Measurements from ENCODE around the gene ARHGAP8. TPM values are rescaled to one million over a fixed set of nuclear protein-coding genes. Genes with fewer than 3 reads are reported as not detected.
A peak's percentile ranks its signal among the peaks of the same experiment; 100 is the strongest.

The ARHGAP8 gene
- total RNA-seq = 10 to 100 TPM; 12.2 to 15.2 TPM

DNA sequence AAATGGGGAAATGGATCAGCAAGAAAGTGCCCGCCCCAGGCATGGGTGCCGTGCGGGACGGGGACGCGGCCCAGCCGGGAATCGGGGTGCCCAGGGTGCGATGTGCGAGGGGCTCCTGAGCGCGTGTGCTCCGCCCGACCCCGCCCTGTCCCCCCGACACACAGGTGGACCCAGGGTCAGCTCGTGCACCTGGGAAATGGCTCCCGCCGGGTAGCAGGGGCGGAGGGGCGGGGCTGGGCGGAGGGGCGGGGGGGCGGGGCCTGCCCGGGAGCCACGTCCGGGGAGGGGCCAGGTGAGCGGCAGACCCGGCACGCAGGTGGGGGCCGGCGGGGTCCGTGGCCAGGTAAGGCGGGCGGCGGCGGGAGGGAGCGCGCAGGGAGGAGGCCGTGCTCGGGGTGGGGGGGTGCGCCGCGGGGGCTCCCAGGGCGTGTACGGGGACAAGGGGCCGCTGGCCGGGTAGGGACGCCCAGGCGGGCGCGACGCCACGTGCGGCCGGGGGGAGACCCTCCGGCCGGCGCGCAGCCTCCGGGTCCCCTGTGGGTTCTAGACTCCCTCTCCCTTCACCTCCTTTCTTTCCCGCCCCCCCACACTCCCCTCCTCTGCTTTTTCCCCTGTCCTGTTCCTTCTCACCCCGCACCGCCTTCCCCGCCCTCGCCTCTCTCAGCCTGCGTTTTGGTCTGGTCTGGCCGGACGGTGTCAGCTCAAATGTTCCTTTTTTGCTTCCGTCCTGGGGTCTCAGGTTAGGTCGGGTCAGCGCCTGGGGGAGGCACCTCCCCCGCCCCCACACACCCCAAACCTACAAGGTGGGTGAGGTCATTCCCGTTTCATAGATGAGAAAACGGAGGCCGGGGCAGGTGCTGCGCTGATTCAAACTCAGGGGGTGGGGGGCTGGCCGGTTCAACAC, at the start of gene ARHGAP8:
TSS of gene ARHGAP8 (plus strand) at position 291 of the 904 bp plus-strand sequence. CDS start 33,953 bp downstream, outside the sequence.
- peak; percentile 67 to 80 (median 76) for DNase-seq
- Histone ChIP-seq H3K9me3 (no peaks in the 10 kb centered on the region), H3K4me1 (peaks cover 44% of the 10 kb centered on the region), H3K27me3 (no peaks in the 10 kb centered on the region), H3K36me3 (replicated peaks in 1 of 2; ENCODE audit: insufficient read depth in 1 of 2, low read depth in 2 of 2) (no peaks in the 10 kb centered on the region), H3K27ac (peak within 1 kb of the TSS; percentile 73 to 85 (median 78)), H3K4me3 (peak within 1 kb of the TSS; percentile 59 to 61)
- peak; percentile 70 for ATAC-seq
- 2 to 3% methylated on average over 32 to 60 of the region's 78 CpGs for WGBS, 2 donors
- TF ChIP-seq, protein P1, sequence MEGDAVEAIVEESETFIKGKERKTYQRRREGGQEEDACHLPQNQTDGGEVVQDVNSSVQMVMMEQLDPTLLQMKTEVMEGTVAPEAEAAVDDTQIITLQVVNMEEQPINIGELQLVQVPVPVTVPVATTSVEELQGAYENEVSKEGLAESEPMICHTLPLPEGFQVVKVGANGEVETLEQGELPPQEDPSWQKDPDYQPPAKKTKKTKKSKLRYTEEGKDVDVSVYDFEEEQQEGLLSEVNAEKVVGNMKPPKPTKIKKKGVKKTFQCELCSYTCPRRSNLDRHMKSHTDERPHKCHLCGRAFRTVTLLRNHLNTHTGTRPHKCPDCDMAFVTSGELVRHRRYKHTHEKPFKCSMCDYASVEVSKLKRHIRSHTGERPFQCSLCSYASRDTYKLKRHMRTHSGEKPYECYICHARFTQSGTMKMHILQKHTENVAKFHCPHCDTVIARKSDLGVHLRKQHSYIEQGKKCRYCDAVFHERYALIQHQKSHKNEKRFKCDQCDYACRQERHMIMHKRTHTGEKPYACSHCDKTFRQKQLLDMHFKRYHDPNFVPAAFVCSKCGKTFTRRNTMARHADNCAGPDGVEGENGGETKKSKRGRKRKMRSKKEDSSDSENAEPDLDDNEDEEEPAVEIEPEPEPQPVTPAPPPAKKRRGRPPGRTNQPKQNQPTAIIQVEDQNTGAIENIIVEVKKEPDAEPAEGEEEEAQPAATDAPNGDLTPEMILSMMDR (IDR thresholded peaks at IDR 0.05) = no peak
- TF ChIP-seq POLR2A (IDR thresholded peaks at IDR 0.05) = peak in 2 of 3 donors; percentile 28 to 32
- intact Hi-C loops (cut with DNase I) = no loop called here

DNA sequence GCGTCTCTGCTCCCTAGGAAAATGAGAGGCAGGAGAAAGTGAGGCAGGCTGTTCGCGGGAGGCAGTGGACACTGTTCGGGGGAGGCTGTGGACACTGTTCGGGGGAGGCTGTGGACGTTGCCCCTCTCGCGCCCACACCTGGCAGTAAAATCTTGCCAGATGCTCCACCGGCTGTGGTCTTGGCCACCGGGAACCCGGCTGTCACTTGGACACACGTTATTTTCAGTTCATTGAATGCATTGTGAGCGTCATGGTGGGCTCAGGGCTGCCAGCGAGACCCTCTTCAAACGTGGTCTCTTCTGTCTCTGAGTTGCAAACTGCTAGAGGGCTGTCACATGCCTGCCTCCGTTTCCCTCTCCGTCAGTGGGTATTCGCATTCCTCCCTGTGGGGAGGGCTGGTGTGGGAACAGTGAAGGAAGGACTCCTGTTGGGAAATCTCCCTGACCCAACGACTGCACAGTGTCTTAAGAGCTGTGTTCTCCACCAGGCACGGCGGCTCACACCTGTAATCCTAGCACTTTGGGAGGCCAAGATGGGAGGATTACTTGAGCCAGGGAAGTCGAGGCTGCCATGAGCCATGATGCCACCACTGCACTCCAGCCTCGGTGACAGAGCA, 49.0 kb upstream of the ARHGAP8 start:
- WGBS, 2 donors = 29 to 41% methylated on average over 15 to 23 of the region's 23 CpGs
- ATAC-seq = no peak
- H3K36me3 ChIP-seq (replicated peaks in 1 of 2; ENCODE audit: insufficient read depth in 1 of 2, low read depth in 2 of 2) = no peaks in the 10 kb centered on the region
- H3K4me3 ChIP-seq = peak overlapping the region in 1 of 2 donors; percentile 52
- no peak for DNase-seq
- intact Hi-C loops (cut with DNase I) = no loop called here
- H3K4me1 ChIP-seq = peaks cover 22% of the 10 kb centered on the region
- H3K27ac ChIP-seq = no peak overlapping the region
- no peaks in the 10 kb centered on the region for H3K27me3 ChIP-seq
- no peak for TF ChIP-seq POLR2A (IDR thresholded peaks at IDR 0.05)
- TF ChIP-seq, protein P1 (IDR thresholded peaks at IDR 0.05) = no peak
- no peaks in the 10 kb centered on the region for H3K9me3 ChIP-seq

DNA sequence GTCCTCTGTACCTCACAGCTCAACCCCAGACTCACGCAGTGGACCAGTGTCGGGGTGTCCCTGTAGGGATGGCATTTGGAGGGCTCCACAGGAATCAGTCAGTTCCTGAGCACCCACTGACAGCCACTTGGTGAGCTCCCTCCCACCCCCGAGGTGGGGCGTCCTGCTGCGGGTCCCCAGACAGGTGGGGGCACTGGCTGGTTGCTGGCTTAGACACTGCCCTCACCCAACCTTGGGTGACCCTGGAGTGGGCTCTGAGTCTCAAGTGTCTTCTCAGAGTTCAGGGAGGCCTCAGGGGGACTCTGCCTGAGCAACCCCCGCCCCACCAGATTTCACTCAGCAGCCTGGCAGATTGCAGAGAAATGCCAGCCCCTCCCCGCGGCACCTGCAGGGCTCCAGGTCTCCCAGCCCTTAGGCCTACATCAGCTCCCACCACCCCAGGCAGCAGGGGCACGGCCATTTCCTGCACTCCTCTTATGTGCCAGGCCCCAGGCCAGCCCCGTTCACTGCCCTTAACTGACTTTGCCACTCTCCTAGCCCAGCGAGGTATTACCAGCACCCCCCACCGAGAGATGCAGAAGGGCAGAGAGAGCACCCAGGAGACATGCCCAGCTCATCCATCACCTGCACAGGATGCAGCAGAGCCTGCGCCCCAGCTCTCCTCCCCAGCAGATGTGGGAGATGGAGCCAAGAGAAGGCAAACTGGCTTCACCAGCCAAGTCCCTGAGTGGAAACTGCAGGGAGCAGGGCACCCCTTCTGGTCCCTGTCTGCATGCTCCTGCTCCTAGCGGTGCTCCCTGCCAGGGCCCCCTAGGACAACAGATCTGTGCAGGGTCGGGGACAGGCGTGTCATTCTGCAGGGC, 48.0 kb upstream of the ARHGAP8 start:
- H3K36me3 ChIP-seq (replicated peaks in 1 of 2; ENCODE audit: insufficient read depth in 1 of 2, low read depth in 2 of 2) = no peaks in the 10 kb centered on the region
- peaks cover 22% of the 10 kb centered on the region for H3K4me1 ChIP-seq
- no peaks in the 10 kb centered on the region for H3K9me3 ChIP-seq
- no peak for ATAC-seq
- no peak for TF ChIP-seq POLR2A (IDR thresholded peaks at IDR 0.05)
- TF ChIP-seq, protein P1 (IDR thresholded peaks at IDR 0.05) = no peak
- WGBS, 2 donors = 90 to 91% methylated on average over 6 to 16 of the region's 16 CpGs
- intact Hi-C loops (cut with DNase I) = no loop called here
- H3K27ac ChIP-seq = no peak overlapping the region
- H3K27me3 ChIP-seq = no peaks in the 10 kb centered on the region
- no peak for DNase-seq
- H3K4me3 ChIP-seq = no peak overlapping the region

DNA sequence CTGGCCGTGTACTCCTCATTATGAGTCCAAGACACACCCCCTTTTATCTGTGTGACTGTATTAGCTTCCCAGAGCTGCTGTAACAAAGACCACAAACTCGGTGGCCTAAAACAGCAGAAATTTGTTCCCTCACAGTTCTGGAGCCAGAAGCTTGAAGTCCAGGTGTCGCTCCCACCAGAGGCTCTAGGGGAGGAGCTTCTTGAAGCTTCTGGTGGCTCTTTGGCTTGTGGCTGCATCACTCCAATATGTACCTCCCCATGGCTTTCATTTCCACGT, 47.4 kb upstream of the ARHGAP8 start:
- H3K9me3 ChIP-seq = no peaks in the 10 kb centered on the region
- TF ChIP-seq, protein P1 (IDR thresholded peaks at IDR 0.05) = no peak
- TF ChIP-seq POLR2A (IDR thresholded peaks at IDR 0.05) = no peak
- intact Hi-C loops (cut with DNase I) = no loop called here
- peaks cover 22% of the 10 kb centered on the region for H3K4me1 ChIP-seq
- no peak for ATAC-seq
- H3K27me3 ChIP-seq = no peaks in the 10 kb centered on the region
- 93 to 96% methylated on average over 3 to 4 of the region's 4 CpGs for WGBS, 2 donors
- H3K27ac ChIP-seq = no peak overlapping the region
- H3K4me3 ChIP-seq = no peak overlapping the region
- DNase-seq = no peak
- H3K36me3 ChIP-seq (replicated peaks in 1 of 2; ENCODE audit: insufficient read depth in 1 of 2, low read depth in 2 of 2) = no peaks in the 10 kb centered on the region

Data from body of pancreas (tissue), 4 donors.